HG03575 (cell line): ENCODE results near the gene METTL21A.

ENCODE experiments used
- ATAC-seq: cut with Tn5 transposase; IDR thresholded peaks from one replicate; pipeline ENCODE4 v1.9.1; 2021; ENCODE audit not compliant: unreplicated experiment, insufficient number of reproducible peaks, low FRiP score; ENCODE audit errors: extremely low read depth

The METTL21A gene

DNA sequence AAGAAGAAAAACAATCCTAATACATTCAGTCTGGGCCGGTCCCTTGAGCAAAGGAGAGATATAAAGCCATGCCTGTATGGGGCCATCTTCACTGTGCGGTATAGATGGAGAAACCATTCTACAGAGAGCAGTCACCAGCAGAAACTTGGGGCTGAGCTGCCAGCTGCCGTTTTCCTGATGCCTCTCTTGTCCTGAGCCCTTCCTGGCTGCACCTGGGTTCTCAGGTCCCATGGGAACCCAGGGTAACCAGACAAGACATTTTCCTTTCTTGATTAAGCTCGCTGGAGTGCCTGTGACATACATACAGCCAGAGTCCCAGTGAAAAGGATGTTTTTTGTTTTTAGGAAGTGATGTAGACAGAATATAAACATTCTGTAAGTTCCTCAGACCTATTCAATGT, 5.3 kb upstream of the METTL21A start:
- ATAC-seq = no peak

DNA sequence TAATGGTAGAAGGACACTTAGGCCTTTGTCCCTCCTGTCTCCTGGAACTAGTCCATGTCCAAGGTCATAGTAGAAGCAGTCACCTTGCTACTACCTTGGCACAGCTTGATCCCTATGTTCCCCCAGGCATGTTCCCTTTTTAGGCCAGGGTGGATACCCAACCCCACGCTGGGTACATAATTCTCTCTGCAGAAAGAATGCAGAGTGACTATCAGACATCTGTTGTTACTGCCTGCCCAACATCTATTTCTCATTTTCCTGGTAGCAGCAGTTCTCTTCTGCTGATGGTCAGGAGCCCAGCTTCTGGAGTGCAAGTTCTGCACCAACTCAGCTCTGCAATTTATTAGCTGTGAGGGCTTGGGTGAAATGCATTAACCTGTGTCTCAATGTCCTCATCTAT, 4.4 kb upstream of the METTL21A start:
- no peak for ATAC-seq

DNA sequence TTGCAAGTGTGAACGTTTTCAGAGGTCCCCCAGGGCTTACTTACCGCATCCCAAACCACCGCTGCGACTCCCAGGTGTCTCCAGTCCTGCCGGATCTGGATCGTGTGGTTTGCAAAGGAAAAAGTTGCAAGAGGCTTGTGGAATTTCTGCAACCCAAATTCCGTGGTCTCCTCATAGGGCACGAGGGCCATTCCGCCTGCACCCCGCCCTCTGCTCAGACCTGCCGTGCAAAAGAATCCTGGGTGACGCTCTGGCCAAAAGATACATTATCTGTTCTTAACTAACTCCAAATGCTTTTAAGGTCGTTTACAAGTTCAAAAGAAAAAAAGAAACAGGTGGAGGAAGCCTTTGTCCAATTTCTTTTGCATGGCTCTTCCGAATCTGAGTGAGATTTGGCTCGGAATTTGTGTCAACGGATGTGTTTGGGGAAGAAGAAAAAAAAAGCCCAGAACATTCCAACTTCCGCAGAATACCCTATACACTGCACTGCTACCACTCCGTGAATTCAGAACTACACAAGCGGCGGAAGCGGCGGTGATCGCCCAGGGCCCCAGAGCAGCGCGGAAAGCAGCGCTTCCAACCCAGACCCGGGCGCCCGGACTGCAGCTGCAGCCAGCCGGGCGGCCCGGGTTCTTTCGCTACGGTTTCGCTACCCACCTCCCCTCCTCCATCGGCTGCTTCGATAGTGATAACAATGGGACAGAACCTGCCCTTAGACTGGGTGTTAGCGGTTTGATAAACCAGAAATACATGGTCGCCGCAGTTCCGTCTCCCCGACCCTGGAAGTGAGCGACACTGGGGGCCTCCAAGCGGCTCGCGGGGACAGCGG, 795 bp downstream of the METTL21A start:
- ATAC-seq = peak; percentile 1

DNA sequence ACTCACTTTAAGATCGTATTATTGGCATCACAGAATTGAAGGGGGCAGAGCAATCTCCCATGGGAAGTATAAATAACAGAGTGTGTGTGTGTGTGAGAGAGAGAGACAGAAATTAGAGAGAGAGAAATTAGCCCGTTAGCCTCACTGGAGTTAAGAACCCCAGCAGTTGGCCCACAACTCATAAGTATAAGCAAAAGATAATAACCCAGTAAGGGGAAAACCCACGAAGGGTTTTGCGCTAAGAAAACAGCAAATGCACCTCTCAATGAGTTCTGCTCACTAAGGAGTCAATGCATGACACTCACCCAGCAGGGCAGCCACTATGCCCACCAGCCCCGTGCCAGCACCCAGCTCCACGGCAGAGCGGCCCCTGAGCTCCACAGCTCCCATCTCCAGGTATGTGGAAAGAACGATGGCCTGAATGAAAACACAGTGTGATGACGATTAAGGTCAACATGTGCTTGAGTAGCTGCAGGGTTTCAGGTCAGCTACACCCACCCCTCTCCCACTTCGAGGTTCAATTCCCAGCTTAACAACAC, 3.6 kb downstream of the METTL21A start:
- no peak for ATAC-seq

DNA sequence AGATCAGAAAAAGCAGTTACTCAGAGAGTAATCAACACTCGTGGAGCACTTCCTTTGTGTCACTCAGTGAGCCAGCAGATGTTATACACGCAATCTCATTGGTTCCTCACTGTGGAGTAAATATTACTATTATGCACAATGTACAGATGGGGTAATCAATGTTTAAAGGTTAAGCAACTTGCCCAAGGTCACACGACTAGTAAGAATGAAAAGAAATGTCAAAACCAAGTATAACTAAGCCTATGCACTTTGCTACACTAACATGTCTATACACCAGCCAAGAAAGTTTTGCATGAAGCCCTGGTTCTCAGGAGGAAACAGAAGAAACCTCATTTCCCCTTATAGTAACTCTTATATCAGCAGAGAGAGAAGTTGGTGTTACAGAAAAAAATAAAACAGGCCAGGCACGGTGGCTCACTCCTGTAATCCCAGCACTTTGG, 5.4 kb downstream of the METTL21A start:
- ATAC-seq = peak; percentile 28

DNA sequence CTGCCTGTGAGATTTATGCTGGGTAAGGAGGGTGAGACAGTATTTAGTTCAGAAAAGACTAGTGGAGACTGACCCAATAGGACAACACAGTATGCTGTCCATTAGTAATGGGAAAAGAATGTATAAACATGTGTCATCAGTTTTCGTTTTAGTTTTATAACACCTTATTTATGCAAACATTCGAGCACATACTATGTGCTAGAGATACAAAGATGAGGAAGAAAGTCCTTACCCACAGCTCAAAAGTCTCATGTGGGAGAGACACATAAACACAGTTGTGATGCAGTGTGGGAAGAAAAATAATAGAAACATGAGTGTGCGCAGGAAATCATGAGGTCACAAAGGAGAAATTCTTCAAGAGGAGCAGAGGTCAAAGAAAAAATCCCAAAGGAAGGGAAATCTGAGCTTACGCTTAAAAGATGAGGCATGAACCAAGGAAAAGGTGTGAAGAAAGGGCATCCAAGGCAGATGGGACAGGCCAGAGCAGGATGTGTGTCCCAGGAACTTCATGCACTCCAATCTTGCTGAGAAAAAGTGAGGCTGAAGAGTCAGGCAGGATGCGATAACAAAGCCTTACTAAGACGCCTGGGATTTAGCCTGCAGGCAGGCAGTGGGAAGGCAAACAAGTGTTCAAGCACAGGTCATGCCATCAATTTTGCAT, 8.1 kb downstream of the METTL21A start:
- no peak for ATAC-seq

DNA sequence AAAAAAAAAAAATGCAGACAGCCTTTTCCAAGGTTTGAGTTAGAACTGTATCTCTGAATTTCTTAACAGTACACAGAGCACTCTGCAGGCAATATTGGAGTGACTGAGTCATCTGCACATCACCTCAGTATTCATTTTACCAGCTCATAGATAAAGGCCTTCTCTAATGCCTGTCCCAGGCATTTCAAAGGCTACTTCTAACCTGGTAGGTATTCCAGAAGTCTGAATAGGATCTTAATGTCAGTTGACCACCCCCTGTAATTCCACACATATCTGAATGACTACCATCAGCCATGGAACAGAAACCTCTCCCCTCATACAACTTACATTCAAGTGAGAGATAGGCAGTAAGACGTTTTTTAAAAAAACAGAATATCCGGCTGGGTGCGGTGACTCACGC, 9.0 kb downstream of the METTL21A start:
- no peak for ATAC-seq

DNA sequence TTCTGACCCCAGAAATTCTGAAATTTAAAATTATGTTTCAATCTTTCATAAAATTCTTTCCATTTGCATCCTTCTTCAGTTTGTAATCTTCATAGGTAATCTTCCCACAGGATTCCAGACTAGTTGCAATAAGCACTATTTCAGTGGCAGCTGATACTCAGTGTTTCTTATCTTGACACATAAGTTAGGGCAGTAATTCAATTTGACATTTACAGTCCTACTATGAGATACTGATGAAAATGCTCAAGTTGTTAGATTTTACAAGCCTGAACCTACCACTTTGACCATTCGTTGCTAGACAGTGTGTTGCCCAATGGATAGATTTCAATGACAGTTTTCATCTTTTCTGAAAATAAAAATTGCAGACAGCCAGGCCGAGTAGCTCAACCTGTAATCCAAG, 10.4 kb downstream of the METTL21A start:
- no peak for ATAC-seq

DNA sequence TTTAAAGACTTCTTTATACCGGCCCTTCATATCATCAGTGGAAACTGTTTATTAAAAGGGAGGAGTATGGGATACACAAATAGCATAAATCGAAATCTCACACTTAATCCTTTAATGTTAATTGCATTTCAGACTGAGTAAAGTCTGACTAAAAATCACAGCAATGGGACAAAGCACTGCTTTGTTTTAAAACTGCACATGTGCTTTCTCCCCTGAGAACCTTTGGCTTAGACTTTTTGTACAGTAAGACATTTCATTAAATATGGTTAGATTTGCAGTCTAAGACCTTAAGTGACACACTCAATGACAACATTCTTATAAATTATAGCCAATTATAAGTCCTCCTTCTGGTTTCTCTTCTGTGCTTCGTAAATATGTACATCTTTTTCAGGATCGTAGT, 12.5 kb downstream of the METTL21A start:
- no peak for ATAC-seq

DNA sequence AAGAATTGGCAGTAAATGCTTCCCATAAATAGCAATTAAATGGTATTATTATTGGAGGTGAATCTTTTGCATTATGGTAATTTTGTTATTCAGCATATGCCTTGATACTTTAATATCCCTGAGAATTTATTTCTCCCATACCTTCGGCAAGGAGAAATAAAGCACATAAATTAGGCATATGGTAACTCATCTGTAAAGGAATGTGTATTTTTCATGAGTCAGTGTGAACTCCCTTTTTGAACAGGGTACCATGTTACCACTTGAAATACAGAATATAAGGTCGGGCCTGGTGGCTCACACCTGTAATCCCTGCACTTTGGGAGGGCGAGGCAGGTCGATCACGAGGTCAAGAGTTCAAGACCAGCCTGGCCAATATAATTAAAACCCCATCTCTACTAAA, 18.4 kb downstream of the METTL21A start:
- no peak for ATAC-seq

DNA sequence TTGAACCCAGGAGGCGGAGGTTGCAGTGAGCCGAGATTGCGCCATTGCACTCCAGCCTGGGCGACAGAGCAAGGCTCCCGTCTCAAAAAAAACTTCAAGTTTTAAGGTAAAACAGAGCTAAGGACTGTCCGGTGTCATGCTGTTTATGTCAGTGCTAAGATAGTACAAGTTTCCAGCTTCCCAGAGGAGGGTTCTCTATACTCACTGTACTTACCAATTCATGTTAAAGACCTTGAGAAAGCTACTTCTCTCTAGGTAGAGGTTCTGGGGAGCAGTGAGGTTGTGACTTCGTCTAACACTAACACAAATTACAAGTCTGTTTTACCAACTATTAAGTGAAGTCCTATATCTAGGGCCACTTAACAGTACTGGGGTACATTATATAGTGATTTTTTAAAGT, 18.8 kb downstream of the METTL21A start:
- ATAC-seq = no peak

DNA sequence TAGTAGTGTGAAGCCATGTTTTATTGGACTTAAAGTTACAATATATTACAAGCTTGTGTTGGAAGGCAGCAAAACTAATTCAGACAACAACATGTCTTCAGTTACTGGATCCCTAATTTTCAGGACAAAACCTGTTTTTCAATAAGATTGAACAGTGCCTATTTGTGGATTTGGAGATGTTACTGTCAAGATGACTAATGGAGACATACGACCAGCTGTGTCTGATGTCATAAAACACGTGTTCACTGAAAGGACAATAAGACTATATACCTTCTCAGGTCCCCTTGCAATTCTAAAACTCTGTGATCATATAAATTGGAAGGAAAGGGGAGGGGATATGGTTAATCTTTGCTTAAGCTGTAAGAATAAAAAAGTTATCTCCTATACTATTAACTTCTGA, 21.7 kb downstream of the METTL21A start:
- ATAC-seq = no peak

DNA sequence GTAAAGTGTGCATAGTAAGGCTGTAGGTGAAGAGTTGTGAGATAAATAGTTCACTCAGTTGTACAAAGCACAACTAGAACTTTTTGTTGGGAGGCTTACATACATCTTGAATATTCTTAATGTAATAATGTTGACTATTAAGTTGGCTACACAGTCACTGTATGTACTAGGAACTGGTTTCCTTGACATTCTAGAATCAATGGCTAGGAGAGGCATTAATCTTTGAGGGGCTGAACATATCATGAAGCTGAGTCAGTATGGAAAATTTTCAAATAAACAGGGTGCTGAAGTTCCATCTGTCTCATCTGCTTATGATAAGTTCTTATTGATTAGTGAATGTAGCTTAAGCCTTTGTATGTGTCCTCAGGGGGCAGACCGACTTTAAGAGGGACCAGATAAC, 23.4 kb downstream of the METTL21A start:
- ATAC-seq = no peak

DNA sequence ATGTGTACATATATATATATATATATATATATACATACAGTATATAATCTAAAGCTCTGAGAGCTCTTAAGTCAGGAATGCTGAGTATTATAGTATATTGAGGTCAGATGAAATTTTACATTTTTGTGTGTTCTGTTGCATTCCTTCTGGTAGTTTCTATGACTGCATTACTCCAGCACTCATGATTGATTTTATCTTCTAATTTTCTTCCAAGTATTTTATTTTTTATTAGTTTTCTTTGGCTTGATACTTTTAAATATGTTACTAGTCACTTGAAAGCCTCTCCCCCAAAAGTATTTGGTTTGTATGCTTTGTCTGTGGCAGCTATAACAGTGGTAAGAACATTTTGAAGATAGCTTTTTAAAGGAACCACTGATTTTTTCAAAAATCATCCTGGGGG, 25.0 kb downstream of the METTL21A start:
- ATAC-seq = no peak

DNA sequence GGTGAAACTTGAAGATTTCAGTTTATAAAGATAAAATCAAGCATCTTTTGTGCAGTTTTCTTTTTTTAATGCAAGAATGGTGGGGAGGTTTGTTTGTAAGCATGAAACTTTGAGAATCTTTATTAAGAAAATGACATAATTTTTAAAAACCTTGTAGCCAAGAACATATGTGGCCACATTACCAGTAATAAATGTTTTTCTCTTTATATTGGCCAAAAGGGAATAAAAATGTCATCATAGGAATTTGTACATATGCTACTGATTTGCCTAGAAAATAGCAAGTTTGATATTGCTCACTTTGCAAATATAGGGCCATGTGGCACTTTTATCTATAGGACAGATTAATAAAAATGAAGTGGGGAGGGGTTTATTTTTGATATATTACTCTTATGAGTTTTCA, 25.6 kb downstream of the METTL21A start:
- ATAC-seq = no peak

DNA sequence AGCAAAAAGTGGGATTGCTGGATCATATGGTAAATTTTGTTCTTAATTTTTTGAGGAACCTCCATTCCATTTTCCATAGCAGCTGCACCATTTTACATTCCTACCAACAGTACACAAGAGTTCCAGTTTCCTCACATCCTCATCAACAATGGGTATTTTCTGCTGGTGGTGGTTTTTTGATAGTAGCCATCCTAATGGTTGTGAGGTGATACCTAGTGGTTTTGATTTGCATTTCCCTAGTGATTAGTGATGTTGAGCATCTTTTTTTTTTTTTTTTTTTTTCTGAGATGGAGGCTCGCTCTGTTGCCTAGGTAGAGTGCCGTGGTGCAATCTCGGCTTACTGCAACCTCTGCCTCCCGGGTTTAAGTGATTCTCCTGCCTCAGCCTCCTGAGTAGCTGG, 30.5 kb downstream of the METTL21A start:
- no peak for ATAC-seq

DNA sequence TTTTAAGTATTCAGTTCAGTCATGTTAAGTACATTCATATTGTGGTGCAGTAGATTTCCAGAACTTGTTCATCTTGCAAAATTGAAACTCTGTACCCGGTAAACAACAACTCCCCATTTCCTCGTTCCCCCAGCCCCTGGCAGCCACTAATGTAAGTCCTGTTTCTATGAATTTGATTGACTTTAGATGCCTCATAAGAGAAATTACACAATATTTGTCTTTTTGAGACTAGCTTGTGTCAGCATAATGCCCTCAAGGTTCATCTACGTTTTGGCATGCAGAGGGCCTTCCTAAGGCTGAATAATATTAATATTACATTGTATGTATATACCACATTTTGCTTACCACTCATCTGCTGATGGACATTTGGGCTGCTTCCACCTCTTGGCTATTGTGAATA, 30.9 kb downstream of the METTL21A start:
- ATAC-seq = no peak

DNA sequence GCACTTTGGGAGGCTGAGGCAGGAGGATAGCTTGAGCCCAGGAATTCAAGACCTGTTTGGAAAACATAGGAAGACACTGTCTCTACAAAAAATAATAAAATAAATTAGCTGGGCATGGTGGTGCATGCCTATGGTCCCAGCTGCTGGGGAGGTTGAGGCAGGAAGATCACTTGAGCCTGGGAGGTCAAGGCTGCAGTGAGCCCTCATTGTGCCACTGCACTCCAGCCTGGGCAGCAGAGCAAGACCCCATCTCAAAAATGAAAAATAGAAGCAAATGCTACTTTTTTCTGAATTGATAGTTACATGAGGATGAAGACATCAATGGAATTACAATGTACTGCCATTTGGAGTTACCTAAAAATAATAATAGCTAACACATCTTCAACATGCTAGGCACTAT, 31.9 kb downstream of the METTL21A start:
- ATAC-seq = no peak

DNA sequence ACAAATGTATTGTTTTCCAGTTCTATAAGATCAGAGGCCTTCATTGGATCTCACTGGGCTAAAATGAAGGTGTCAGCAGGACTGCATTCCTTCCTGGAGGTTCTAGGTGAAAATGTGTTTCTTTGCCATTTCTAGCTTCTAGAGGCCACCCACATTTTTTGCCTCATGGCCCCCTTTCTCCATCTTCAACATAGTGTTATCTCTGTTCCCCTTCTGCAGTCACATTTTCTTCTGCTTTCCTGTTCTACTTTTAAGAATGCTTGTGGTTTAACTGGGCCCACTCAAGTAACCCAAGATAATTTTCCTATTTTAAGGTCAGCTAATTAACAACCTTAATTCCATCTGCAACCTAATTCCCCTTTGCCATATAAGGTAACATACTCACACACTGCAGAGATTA, 36.1 kb downstream of the METTL21A start:
- ATAC-seq = no peak

DNA sequence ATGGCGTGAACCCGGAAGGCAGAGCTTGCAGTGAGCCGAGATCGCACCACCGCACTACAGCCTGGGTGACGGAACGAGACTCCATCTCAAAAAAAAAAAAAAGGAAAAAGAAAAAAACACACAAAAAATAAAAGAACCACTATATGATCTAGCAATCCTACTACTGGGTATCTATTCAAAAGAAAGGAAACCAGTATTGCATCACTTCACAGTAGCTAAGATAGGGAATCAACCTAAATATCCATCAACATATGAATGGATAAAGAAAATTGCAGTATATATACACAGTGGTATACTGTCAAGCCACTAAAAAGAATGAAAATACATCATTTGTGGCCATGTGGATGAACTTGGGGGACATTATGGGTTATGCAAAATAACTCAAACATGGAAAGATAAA, 37.9 kb downstream of the METTL21A start:
- no peak for ATAC-seq
